Activated CD4-positive, alpha-beta T cell treated with anti-CD3 and anti-CD28 coated beads for 48 hours (primary cell): ENCODE data around the gene SRGAP2C.
"Not testable (repeated sequence)": the region's sequence is repeated elsewhere in the genome, so short reads cannot be mapped to it uniquely, and the experiment has no call there.

Experiments
- DNase-seq: peaks from one replicate; pipeline ENCODE4 v3.0.0-alpha.2; 2020

SRGAP2C gene

DNA sequence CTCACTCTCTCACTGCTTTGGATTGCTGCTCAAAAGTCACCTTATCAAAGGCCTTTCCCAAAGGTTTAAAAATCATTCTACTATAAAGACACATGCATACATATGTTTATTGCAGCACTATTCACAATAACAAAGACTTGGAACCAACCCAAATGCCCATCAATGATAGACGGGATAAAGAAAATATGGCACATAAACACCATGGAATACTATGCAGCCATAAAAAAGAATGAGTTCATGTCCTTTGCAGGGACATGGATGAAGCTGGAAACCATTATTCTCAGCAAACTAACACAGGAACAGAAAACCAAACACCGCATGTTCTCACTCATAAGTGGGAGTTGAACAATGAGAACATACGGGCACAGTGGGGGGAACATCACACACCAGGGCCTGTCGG is 45.9 kb downstream of the SRGAP2C start:
- DNase-seq, result not testable (repeated sequence)

GRCh38 chr1:121232445-121233125 is 47.8 kb downstream of the SRGAP2C start:
- DNase-seq, result not testable (repeated sequence)

- not testable (repeated sequence) for DNase-seq
These were observed 49.5 kb downstream of the SRGAP2C start for GRCh38 chr1:121234090-121234759.

DNA sequence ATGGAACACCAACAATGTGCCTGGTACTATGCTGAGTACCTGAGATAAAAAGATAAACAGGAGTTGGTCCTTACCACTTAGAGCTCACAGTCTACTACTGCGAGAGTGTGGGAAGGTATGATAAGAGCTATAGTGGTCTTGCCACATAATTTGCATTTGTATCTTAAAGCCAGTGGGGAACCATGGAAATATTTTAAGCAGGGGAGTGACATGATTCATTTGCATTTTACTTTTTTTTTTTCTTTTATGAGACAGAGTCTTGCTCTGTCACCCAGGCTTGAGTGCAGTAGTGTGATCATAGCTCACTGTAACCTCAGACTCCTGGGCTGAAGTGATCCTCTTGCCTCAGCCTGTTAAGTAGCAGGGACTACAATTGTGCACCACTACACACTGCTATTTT is 53.6 kb downstream of the SRGAP2C start:
- peak; percentile 14 for DNase-seq

- DNase-seq, result not testable (repeated sequence)
These were observed 59.1 kb downstream of the SRGAP2C start for GRCh38 chr1:121243913-121244312.

GRCh38 chr1:121246399-121246798 is 61.6 kb downstream of the SRGAP2C start:
- DNase-seq, result not testable (repeated sequence)

DNA sequence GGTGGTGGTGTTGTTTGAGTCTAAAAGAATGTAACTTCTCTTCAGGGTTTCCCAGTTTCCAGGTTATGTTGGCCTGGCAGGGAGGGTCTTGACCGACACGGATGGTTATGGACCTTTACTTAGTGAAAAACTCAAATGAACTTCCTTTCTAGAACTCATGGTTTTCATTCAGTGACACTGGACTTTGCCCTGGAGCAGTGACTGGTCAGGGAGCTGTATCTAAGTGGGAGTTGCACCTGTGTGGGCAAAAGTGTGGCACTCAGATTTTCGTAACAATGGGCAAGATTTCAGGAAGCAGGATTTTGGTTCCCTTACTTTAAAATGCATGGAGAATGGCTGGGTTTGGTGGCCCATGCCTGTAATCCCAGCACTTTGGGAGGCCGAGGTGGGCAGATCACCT is 67.9 kb downstream of the SRGAP2C start:
- DNase-seq, result not testable (repeated sequence)

GRCh38 chr1:121254618-121255017 is 69.8 kb downstream of the SRGAP2C start:
- not testable (repeated sequence) for DNase-seq

DNA sequence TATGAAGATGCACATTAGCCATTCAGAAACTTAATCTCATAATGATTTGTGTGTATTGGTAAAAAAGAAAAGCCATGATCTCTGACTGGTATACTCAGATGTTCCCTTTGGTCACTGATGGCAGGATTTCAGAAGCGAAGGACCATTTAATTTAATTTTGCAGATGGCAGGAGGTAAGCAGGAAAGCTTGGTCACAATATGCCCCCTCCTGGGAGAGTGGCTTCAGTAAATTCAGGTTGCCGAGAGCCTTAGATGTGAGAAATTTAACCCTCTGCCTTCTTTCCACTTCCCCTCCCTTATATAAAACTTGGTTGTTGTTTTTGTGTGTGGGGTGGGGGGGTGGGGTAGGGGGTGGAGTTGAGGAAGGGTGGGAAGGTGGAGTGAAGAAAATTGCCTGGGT is 72.9 kb downstream of the SRGAP2C start:
- DNase-seq, result not testable (repeated sequence)

- not testable (repeated sequence) for DNase-seq
These were observed 73.4 kb downstream of the SRGAP2C start for GRCh38 chr1:121258134-121258533.

DNA sequence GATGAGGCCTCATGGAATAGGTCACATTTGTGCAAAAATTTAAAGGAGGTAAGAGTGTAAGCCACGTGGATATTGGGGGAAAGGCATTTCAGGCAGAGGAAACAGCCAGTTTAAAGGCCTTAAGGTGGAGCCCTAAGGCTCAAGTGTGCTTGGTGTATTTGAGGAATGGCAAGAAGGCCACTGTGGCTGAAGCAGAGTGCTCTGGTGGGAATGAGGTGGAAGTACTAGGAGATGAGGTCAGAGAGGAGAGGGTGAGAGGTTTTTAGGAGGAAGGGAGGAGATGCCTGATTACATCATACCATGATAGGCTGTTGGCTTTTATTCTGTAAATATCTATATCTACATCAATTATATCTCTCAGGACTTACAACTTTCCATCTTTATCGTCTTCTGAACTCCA is 75.4 kb downstream of the SRGAP2C start:
- not testable (repeated sequence) for DNase-seq

DNA sequence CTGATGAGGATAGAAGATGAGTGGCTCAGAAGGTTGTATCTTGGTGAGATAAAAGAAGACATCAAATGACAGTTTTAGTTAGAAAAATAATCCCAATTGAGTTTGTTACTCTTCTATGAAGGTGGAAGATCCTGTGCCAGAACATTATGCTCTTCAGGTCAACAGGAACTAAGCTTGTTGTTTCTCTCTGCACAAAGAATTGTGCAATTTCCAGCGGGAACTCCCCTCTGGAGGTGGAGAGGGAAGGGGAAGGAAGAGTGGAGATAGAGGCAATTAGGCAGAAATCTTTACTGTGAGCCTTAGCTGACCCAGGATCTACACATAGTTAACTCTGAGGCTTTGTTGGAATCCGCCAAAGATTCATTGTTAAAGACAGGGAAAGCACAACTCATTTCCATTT is 77.4 kb downstream of the SRGAP2C start:
- DNase-seq, result not testable (repeated sequence)

- peak; percentile 12 for DNase-seq
These were observed 79.0 kb downstream of the SRGAP2C start for GRCh38 chr1:121263789-121264244.

GRCh38 chr1:121267072-121267471 is 82.3 kb downstream of the SRGAP2C start:
- DNase-seq, result not testable (repeated sequence)

DNA sequence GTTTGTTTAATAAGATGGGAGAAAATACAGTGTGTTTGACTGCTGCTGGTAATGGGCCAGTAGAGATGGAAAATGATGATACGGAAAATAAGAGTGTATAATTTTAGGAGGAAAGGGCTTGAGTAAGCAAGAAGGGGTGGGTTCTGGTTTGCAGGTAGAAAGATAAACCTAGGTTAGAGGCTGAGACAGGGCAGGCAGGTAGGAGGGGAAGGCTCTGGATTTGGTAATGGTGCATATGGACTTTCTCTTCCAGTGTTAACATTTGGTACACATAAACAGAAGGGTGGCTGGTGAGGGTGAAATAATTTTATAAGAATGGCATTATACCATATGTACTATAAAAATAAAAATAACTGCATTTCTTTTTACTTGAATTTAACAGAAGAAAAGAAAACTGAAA is 84.5 kb downstream of the SRGAP2C start:
- DNase-seq, result not testable (repeated sequence)

DNA sequence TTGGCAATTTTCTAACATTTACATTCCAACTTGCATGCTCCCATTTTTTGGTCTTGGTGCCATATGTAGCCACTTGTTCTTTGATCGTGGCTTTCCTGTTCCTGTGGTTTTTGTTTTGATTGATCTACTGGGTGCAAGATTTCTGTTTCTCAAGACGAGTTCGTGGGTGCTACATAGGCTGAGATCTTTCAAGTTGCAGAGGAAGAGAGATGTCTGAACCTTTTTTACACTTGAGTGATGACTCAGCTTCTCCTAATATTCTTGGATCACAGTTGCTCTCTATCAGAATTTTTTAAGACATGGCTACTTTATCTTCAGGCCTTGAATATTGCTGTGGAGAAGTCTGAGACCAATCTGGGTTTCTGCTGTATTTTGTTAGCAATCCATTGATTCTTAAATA is 85.2 kb downstream of the SRGAP2C start:
- DNase-seq, result not testable (repeated sequence)

GRCh38 chr1:121271143-121271715 is 86.5 kb downstream of the SRGAP2C start:
- not testable (repeated sequence) for DNase-seq

DNA sequence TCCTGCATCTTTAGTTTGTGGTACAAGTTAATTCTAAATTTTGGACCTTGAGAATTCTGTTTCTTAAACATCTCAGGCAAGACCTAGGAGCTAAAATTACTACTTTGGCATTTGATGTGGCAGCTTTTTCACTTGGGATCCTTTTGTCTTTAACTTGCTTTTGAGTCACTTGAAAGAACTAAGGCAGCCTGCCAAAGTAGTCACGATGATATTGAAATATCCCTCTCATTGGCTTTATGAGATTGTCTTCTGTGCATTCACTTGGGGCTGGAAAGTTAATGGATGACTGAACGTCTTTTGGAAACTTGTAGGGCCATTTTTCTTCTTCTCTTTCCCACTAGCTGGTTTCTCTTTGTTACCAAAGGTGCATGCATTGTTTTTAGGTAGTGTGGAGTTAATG is 90.7 kb downstream of the SRGAP2C start:
- not testable (repeated sequence) for DNase-seq

GRCh38 chr1:121278202-121278601 is 93.4 kb downstream of the SRGAP2C start:
- DNase-seq, result not testable (repeated sequence)

- DNase-seq, result not testable (repeated sequence)
These were observed 94.2 kb downstream of the SRGAP2C start for GRCh38 chr1:121278777-121279547.

- not testable (repeated sequence) for DNase-seq
These were observed 94.7 kb downstream of the SRGAP2C start for GRCh38 chr1:121279548-121279898.

- not testable (repeated sequence) for DNase-seq
These were observed 96.0 kb downstream of the SRGAP2C start for GRCh38 chr1:121280699-121281317.

DNA sequence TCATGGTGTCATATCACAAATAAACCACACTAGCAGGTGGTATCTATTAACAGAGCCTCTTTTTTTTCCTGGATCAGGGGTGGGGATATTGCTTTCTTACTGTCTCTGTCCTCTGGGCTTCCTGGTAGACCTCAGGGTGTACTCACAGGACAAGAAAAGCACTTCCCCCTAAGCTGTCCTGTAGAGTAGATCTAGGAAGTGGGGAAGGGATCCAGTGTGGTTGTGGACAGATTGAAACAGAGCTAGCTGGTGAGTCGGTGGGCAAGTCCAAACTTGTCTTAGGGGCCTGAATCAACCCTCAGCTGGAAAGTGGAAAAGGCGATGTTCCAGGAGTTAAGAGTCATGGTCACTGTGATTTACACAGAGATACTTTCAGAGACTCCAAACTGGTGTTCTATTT is 96.7 kb downstream of the SRGAP2C start:
- not testable (repeated sequence) for DNase-seq
